ENCODE results near the gene CALML3. TPM values are rescaled to one million over a fixed set of nuclear protein-coding genes. Genes with fewer than 3 reads are reported as not detected.

CALML3 gene
- total and polyA plus RNA-seq, 2 of the 13 experiments (the other 11 are each of a cell fraction or from before 2014, with no cell fraction given), result not detected

DNA sequence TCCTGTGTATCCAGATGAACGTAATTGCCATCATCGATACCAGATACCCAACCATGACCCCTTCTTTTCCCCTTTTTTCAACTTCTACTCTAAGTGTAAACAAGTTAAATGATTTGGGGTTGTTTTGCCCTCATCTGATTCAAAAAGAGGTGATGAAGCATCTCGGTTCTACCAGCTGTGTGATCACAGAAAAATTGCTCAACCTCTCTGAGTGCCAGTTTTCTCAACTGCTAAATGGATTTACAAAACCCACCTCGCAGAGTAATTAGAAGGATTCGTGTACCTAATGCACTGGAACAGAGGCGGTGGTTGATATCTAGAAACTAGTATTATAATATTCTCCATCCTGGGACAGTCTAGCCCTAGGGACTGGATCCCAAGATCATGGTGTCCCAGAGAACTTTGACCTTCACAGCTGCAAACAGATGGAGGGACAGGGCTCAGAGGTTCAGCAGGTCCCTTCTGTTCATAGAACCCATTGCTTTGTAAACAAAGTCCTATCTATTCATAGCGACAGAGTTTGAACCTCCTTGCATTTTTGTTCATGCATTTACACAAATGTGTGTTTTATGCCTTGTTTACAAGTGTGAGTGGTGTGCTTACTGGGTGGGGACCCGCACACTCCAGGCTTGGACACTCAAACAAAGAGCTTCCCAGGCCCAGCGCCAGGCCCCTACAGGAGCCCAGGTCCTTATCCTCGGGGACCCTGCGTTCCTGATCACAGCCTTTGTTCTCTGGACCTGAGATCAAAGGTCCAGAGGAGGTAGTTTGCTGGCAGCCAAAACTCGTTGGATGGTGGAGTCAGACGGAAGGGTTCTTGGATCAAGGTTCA is 46.4 kb downstream of the CALML3 start (continued):
- no peak for TF ChIP-seq NAIF1 (CRISPR knock-in tag; IDR thresholded peaks at IDR 0.05; ENCODE audit: borderline replicate concordance)
- TF ChIP-seq ZNF543 (CRISPR knock-in tag; IDR thresholded peaks at IDR 0.05), result no peak; the same call in 1 of the 2 replicates
- TF ChIP-seq PHF21A (CRISPR knock-in tag; IDR thresholded peaks at IDR 0.05), result peak; percentile 68
- peak; percentile 50; the same call in 1 of the 2 replicates for TF ChIP-seq NR2F6 (IDR thresholded peaks at IDR 0.05)
- TF ChIP-seq NR2F6 (CRISPR knock-in tag; IDR thresholded peaks at IDR 0.05), result peak; percentile 61
- TF ChIP-seq EHMT2 (IDR thresholded peaks at IDR 0.05; ENCODE audit: borderline replicate concordance, low read depth, low read length), result peak; percentile 16; the same call in 1 of the 2 replicates
- TF ChIP-seq HNRNPL (IDR thresholded peaks at IDR 0.05; ENCODE audit: low read depth, low read length), result no peak
- TF ChIP-seq MTA3 (CRISPR knock-in tag; IDR thresholded peaks at IDR 0.05), result no peak
- no peak for TF ChIP-seq TARDBP (CRISPR knock-in tag; IDR thresholded peaks at IDR 0.05)
- TF ChIP-seq, protein P1, sequence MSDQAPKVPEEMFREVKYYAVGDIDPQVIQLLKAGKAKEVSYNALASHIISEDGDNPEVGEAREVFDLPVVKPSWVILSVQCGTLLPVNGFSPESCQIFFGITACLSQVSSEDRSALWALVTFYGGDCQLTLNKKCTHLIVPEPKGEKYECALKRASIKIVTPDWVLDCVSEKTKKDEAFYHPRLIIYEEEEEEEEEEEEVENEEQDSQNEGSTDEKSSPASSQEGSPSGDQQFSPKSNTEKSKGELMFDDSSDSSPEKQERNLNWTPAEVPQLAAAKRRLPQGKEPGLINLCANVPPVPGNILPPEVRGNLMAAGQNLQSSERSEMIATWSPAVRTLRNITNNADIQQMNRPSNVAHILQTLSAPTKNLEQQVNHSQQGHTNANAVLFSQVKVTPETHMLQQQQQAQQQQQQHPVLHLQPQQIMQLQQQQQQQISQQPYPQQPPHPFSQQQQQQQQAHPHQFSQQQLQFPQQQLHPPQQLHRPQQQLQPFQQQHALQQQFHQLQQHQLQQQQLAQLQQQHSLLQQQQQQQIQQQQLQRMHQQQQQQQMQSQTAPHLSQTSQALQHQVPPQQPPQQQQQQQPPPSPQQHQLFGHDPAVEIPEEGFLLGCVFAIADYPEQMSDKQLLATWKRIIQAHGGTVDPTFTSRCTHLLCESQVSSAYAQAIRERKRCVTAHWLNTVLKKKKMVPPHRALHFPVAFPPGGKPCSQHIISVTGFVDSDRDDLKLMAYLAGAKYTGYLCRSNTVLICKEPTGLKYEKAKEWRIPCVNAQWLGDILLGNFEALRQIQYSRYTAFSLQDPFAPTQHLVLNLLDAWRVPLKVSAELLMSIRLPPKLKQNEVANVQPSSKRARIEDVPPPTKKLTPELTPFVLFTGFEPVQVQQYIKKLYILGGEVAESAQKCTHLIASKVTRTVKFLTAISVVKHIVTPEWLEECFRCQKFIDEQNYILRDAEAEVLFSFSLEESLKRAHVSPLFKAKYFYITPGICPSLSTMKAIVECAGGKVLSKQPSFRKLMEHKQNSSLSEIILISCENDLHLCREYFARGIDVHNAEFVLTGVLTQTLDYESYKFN (CRISPR knock-in tag; conservative IDR thresholded peaks at IDR 0.05), result peak; percentile 72
- no peak for TF ChIP-seq MBNL3 (CRISPR knock-in tag; conservative IDR thresholded peaks at IDR 0.05)
- no peak for TF ChIP-seq SATB2 (CRISPR knock-in tag; IDR thresholded peaks at IDR 0.05)
- TF ChIP-seq EZH2 (conservative IDR thresholded peaks at IDR 0.05; ENCODE audit: low read depth, low read length), result no peak
- no peak for TF ChIP-seq HCFC1 (IDR thresholded peaks at IDR 0.05; ENCODE audit: low read depth, low read length)
- peak; percentile 85; the same call in 1 of the 2 replicates for TF ChIP-seq MTA1 (CRISPR knock-in tag; IDR thresholded peaks at IDR 0.05; ENCODE audit: borderline replicate concordance)
- TF ChIP-seq, protein P2, sequence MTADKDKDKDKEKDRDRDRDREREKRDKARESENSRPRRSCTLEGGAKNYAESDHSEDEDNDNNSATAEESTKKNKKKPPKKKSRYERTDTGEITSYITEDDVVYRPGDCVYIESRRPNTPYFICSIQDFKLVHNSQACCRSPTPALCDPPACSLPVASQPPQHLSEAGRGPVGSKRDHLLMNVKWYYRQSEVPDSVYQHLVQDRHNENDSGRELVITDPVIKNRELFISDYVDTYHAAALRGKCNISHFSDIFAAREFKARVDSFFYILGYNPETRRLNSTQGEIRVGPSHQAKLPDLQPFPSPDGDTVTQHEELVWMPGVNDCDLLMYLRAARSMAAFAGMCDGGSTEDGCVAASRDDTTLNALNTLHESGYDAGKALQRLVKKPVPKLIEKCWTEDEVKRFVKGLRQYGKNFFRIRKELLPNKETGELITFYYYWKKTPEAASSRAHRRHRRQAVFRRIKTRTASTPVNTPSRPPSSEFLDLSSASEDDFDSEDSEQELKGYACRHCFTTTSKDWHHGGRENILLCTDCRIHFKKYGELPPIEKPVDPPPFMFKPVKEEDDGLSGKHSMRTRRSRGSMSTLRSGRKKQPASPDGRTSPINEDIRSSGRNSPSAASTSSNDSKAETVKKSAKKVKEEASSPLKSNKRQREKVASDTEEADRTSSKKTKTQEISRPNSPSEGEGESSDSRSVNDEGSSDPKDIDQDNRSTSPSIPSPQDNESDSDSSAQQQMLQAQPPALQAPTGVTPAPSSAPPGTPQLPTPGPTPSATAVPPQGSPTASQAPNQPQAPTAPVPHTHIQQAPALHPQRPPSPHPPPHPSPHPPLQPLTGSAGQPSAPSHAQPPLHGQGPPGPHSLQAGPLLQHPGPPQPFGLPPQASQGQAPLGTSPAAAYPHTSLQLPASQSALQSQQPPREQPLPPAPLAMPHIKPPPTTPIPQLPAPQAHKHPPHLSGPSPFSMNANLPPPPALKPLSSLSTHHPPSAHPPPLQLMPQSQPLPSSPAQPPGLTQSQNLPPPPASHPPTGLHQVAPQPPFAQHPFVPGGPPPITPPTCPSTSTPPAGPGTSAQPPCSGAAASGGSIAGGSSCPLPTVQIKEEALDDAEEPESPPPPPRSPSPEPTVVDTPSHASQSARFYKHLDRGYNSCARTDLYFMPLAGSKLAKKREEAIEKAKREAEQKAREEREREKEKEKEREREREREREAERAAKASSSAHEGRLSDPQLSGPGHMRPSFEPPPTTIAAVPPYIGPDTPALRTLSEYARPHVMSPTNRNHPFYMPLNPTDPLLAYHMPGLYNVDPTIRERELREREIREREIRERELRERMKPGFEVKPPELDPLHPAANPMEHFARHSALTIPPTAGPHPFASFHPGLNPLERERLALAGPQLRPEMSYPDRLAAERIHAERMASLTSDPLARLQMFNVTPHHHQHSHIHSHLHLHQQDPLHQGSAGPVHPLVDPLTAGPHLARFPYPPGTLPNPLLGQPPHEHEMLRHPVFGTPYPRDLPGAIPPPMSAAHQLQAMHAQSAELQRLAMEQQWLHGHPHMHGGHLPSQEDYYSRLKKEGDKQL (CRISPR knock-in tag; IDR thresholded peaks at IDR 0.05; ENCODE audit: low read depth), result no peak
- TF ChIP-seq SUZ12 (IDR thresholded peaks at IDR 0.05; ENCODE audit: low read depth, low read length), result no peak
- TF ChIP-seq FOXA1 (IDR thresholded peaks at IDR 0.05), result no peak
- peak; percentile 48; the same call in 1 of the 2 replicates for TF ChIP-seq FOXA1 (CRISPR knock-in tag; IDR thresholded peaks at IDR 0.05)
- peak; percentile 37; the same call in 1 of the 2 replicates for TF ChIP-seq ZNF430 (CRISPR knock-in tag; IDR thresholded peaks at IDR 0.05)
- peak; percentile 26 for TF ChIP-seq SKI (IDR thresholded peaks at IDR 0.05; ENCODE audit: partially characterized antibody)
- no peak for TF ChIP-seq ZNF788 (CRISPR knock-in tag; IDR thresholded peaks at IDR 0.05; ENCODE audit: borderline replicate concordance)
- TF ChIP-seq MAFF (IDR thresholded peaks at IDR 0.05; ENCODE audit: low read depth, low read length), result no peak
- TF ChIP-seq ZFP37 (CRISPR knock-in tag; IDR thresholded peaks at IDR 0.05; ENCODE audit: borderline replicate concordance), result no peak

All from HepG2 (cell line).